ENCODE results near the gene CTNNA3.

Gene CTNNA3

GRCh38 chr10:67331121-67331910, 364.7 kb downstream of the CTNNA3 start:
- DNase-seq (ENCODE audit: low spot score), result no peak
- FAIRE-seq, result no peak

- FAIRE-seq (no peak), DNase-seq (ENCODE audit: low spot score) (no peak)
Measured at GRCh38 chr10:67327626-67328535, 368.1 kb downstream of the CTNNA3 start.

GRCh38 chr10:67319976-67320375, 376.0 kb downstream of the CTNNA3 start:
- no peak for FAIRE-seq
- DNase-seq (ENCODE audit: low spot score), result no peak

GRCh38 chr10:67308912-67309311, 387.1 kb downstream of the CTNNA3 start:
- FAIRE-seq (no peak), DNase-seq (ENCODE audit: low spot score) (no peak)

- no peak for DNase-seq (ENCODE audit: low spot score)
- peak; percentile 30 for FAIRE-seq
Measured at GRCh38 chr10:67306588-67307205, 389.3 kb downstream of the CTNNA3 start.

GRCh38 chr10:67302701-67303100, 393.3 kb downstream of the CTNNA3 start:
- FAIRE-seq (no peak), DNase-seq (ENCODE audit: low spot score) (no peak)

- DNase-seq (ENCODE audit: low spot score) (no peak), FAIRE-seq (no peak)
Measured at GRCh38 chr10:67299761-67300160, 396.2 kb downstream of the CTNNA3 start.

GRCh38 chr10:67297637-67298181, 398.3 kb downstream of the CTNNA3 start:
- DNase-seq (ENCODE audit: low spot score) (peak; percentile 87), FAIRE-seq (peak; percentile 94)

GRCh38 chr10:67296926-67297325, 399.1 kb downstream of the CTNNA3 start:
- FAIRE-seq (no peak), DNase-seq (ENCODE audit: low spot score) (peak; percentile 36)

- FAIRE-seq, result no peak
- no peak for DNase-seq (ENCODE audit: low spot score)
Measured at GRCh38 chr10:67288688-67289410, 407.1 kb downstream of the CTNNA3 start.

GRCh38 chr10:67284589-67284988, 411.4 kb downstream of the CTNNA3 start:
- DNase-seq (ENCODE audit: low spot score), result no peak
- no peak for FAIRE-seq

GRCh38 chr10:67282871-67283270, 413.1 kb downstream of the CTNNA3 start:
- DNase-seq (ENCODE audit: low spot score) (no peak), FAIRE-seq (no peak)

GRCh38 chr10:67280405-67280804, 415.6 kb downstream of the CTNNA3 start:
- FAIRE-seq, result no peak

GRCh38 chr10:67277402-67277801, 418.6 kb downstream of the CTNNA3 start:
- DNase-seq (ENCODE audit: low spot score) (no peak), FAIRE-seq (no peak)

More at GRCh38 chr10:67280405-67280804, 415.6 kb downstream of the CTNNA3 start:
- DNase-seq (ENCODE audit: low spot score), result no peak

- DNase-seq (ENCODE audit: low spot score) (no peak), FAIRE-seq (no peak)
Measured at GRCh38 chr10:67269828-67270227, 426.2 kb downstream of the CTNNA3 start.

GRCh38 chr10:67268146-67268545, 427.8 kb downstream of the CTNNA3 start:
- no peak for DNase-seq (ENCODE audit: low spot score)
- FAIRE-seq, result no peak

GRCh38 chr10:67262675-67263074, 433.3 kb downstream of the CTNNA3 start:
- FAIRE-seq (no peak), DNase-seq (ENCODE audit: low spot score) (no peak)

GRCh38 chr10:67261300-67261797, 434.6 kb downstream of the CTNNA3 start:
- no peak for FAIRE-seq

GRCh38 chr10:67259319-67259929, 436.6 kb downstream of the CTNNA3 start:
- DNase-seq (ENCODE audit: low spot score) (no peak), FAIRE-seq (no peak)

More at GRCh38 chr10:67261300-67261797, 434.6 kb downstream of the CTNNA3 start:
- no peak for DNase-seq (ENCODE audit: low spot score)
